SU-DHL-6 (cell line): ENCODE measurements around the gene KCNK3.

ENCODE experiments used
- CTCF ChIP-seq: fragments of 200-600 bp; sonication (generic); IDR thresholded peaks from one replicate; pipeline ENCODE4 v1.5.1; 2017; ENCODE audit warnings: antibody characterized with exemption, mild to moderate bottlenecking, low read length, moderate library complexity; ENCODE audit not compliant: insufficient read depth, poor library complexity, severe bottlenecking
- EZH2phosphoT487 ChIP-seq: fragments of 200-600 bp; sonication (generic), shearing (Covaris generic); conservative IDR thresholded peaks from 2 replicates; pipeline ENCODE4 v1.6.1; 2018; ENCODE audit warnings: mild to moderate bottlenecking, antibody characterized with exemption, low read length, moderate library complexity, mixed read lengths

GRCh38 chr2:26681656-26682055 lies 10.9 kb upstream of the KCNK3 start:
- no peak for TF ChIP-seq CTCF
- no peak for TF ChIP-seq EZH2phosphoT487
